Neural cell (in vitro differentiated cells): ENCODE results near the gene USP4. TPM values are rescaled to one million over a fixed set of nuclear protein-coding genes. Genes with fewer than 3 reads are reported as not detected.

Experiments used
- H2AFZ ChIP-seq: fragments of 200-600, 300-800 bp; sonication (generic), shearing (Covaris generic); 2 replicates; pipeline ENCODE4 v1.6.0; 2014; ENCODE audit warnings: low read depth, mild to moderate bottlenecking, antibody characterized with exemption, low read length, moderate library complexity
- H3F3A ChIP-seq: fragments of 200-600 bp; shearing (Covaris generic); 2 replicates; pipeline ENCODE4 v1.6.1; 2016; ENCODE audit warnings: mild to moderate bottlenecking, moderate library complexity, mixed read lengths, antibody characterized with exemption, low read length; ENCODE audit not compliant: insufficient read depth, poor library complexity, severe bottlenecking
- H3K27ac ChIP-seq: fragments of 200-600, 300-800 bp; sonication (generic), shearing (Covaris generic); 2 replicates; pipeline ENCODE4 v1.5.1; 2014; ENCODE audit warnings: mild to moderate bottlenecking, low read length, moderate library complexity
- H3K27me3 ChIP-seq: fragments of 300-800, 200-600 bp; sonication (generic), shearing (Covaris generic); 2 replicates; pipeline ENCODE4 v1.6.0; 2014; ENCODE audit warnings: mild to moderate bottlenecking, low read depth, low read length, moderate library complexity; ENCODE audit not compliant: insufficient read depth
- H3K36me3 ChIP-seq: fragments of 300-800, 200-600 bp; sonication (generic), shearing (Covaris generic); 2 replicates; pipeline ENCODE4 v1.5.1; 2014; ENCODE audit warnings: mild to moderate bottlenecking, antibody characterized with exemption, low read length, moderate library complexity; ENCODE audit not compliant: insufficient read depth
- H3K4me2 ChIP-seq: fragments of 300-800, 200-600 bp; sonication (generic), shearing (Covaris generic); 2 replicates; pipeline ENCODE4 v1.6.0; 2014; ENCODE audit warnings: mild to moderate bottlenecking, low read length
- H3K4me3 ChIP-seq: fragments of 300-800, 200-600 bp; sonication (generic), shearing (Covaris generic); 2 replicates; pipeline ENCODE4 v1.5.1; 2014; ENCODE audit warnings: mild to moderate bottlenecking, low read length, moderate library complexity
- H3K79me2 ChIP-seq: fragments of 200-600 bp; shearing (Covaris generic); replicated peaks from 2 replicates; pipeline ENCODE4 v1.6.0; 2014; ENCODE audit warnings: mild to moderate bottlenecking, low read length, moderate library complexity; ENCODE audit not compliant: insufficient read depth
- H3K9ac ChIP-seq: fragments of 300-800, 200-600 bp; sonication (generic), shearing (Covaris generic); 2 replicates; pipeline ENCODE4 v1.6.1; 2016; ENCODE audit warnings: mild to moderate bottlenecking, low read length, mixed read lengths
- H3K9me2 ChIP-seq: fragments of 200-600 bp; shearing (Covaris generic); 2 replicates; pipeline ENCODE4 v1.6.1; 2016; ENCODE audit warnings: mild to moderate bottlenecking, low read length, mixed read lengths; ENCODE audit not compliant: insufficient read depth
- H3K9me3 ChIP-seq: fragments of 200-600, 300-800 bp; sonication (generic), shearing (Covaris generic); 2 replicates; pipeline ENCODE4 v1.6.1; 2016; ENCODE audit warnings: mild to moderate bottlenecking, mixed run types, low read length, moderate library complexity, mixed read lengths
- H4K20me1 ChIP-seq: fragments of 200-600 bp; shearing (Covaris generic); 2 replicates; pipeline ENCODE4 v1.6.1; 2016; ENCODE audit warnings: mild to moderate bottlenecking, mixed run types; ENCODE audit not compliant: insufficient read depth
- CTCF ChIP-seq: fragments of 450-650 bp; IDR thresholded peaks from 2 replicates; pipeline ENCODE4 v1.5.1; 2014; ENCODE audit warnings: antibody characterized with exemption, mild to moderate bottlenecking, moderate library complexity; ENCODE audit not compliant: poor library complexity, severe bottlenecking
- EP300 ChIP-seq: fragments of 450-650 bp; conservative IDR thresholded peaks from 2 replicates; pipeline ENCODE4 v1.6.1; 2014; ENCODE audit warnings: antibody characterized with exemption, mild to moderate bottlenecking, moderate library complexity; ENCODE audit not compliant: poor library complexity, severe bottlenecking
- EZH2 ChIP-seq: fragments of 200-600, 300-800 bp; shearing (Covaris generic), sonication (generic); IDR thresholded peaks from 2 replicates; pipeline ENCODE4 v1.6.1; 2014; ENCODE audit warnings: antibody characterized with exemption, low read length, borderline replicate concordance, mild to moderate bottlenecking; ENCODE audit not compliant: insufficient read depth, poor library complexity, severe bottlenecking
- MXI1 ChIP-seq: fragments of 450-650 bp; conservative IDR thresholded peaks from 2 replicates; pipeline ENCODE4 v1.6.1; 2014; ENCODE audit warnings: antibody characterized with exemption, mild to moderate bottlenecking; ENCODE audit not compliant: poor library complexity, severe bottlenecking
- POLR2AphosphoS5 ChIP-seq: IDR thresholded peaks from 2 replicates; pipeline ENCODE4 v1.6.1; 2012
- RAD21 ChIP-seq: fragments of 450-650 bp; conservative IDR thresholded peaks from 2 replicates; pipeline ENCODE4 v1.6.1; 2014; ENCODE audit warnings: antibody characterized with exemption, mild to moderate bottlenecking, moderate library complexity
- REST ChIP-seq: IDR thresholded peaks from 2 replicates; pipeline ENCODE4 v1.6.1; 2012; ENCODE audit warnings: borderline replicate concordance
- SMC3 ChIP-seq: fragments of 450-650 bp; conservative IDR thresholded peaks from 2 replicates; pipeline ENCODE4 v1.6.1; 2014; ENCODE audit warnings: antibody characterized with exemption, mild to moderate bottlenecking, moderate library complexity; ENCODE audit not compliant: poor library complexity
- TAF1 ChIP-seq: IDR thresholded peaks from 2 replicates; pipeline ENCODE4 v1.6.1; 2012; ENCODE audit warnings: low read depth
- polyA plus RNA-seq: library from polyadenylated mRNA; depleted of rRNA; stranded (reverse); fragments of >200 nt; gene quantifications from 2 replicates; pipeline ENCODE4 v1.2.3, GENCODE V29; 2014

The USP4 gene
- polyA plus RNA-seq, 1 donor from 2014 or later: 35.5 TPM

- Histone ChIP-seq H3K4me3 (no peak overlapping the region), H3F3A (no peaks in the 10 kb centered on the region), H2AFZ (no peak overlapping the region), H3K27me3 (no peaks in the 10 kb centered on the region), H3K4me2 (no peak overlapping the region), H3K27ac (no peak overlapping the region), H3K9me2 (no peaks in the 10 kb centered on the region), H3K36me3 (peaks cover 3% of the 10 kb centered on the region), H4K20me1 (no peaks in the 10 kb centered on the region), H3K9ac (no peak overlapping the region), H3K79me2 (no peaks in the 10 kb centered on the region), H3K9me3 (no peaks in the 10 kb centered on the region)
- TF ChIP-seq EP300 (no peak), SMC3 (no peak), EZH2 (no peak), RAD21 (no peak), TAF1 (no peak), POLR2AphosphoS5 (no peak), CTCF (no peak), REST (no peak), MXI1 (no peak)
Observed at GRCh38 chr3:49311283-49311682, 28.6 kb downstream of the USP4 start.

- Histone ChIP-seq H3K9ac (no peak overlapping the region), H3K4me3 (no peak overlapping the region), H3K9me3 (no peaks in the 10 kb centered on the region), H3K36me3 (peaks cover 3% of the 10 kb centered on the region), H3K9me2 (no peaks in the 10 kb centered on the region), H3K4me2 (no peak overlapping the region), H3K27me3 (no peaks in the 10 kb centered on the region), H2AFZ (no peak overlapping the region), H4K20me1 (no peaks in the 10 kb centered on the region), H3K79me2 (no peaks in the 10 kb centered on the region), H3K27ac (no peak overlapping the region), H3F3A (no peaks in the 10 kb centered on the region)
- TF ChIP-seq SMC3 (no peak), EP300 (no peak), EZH2 (no peak), CTCF (no peak), RAD21 (no peak)
Observed at GRCh38 chr3:49310677-49311076, 29.2 kb downstream of the USP4 start.
